ENCODE results near the gene SRP9. TPM values are rescaled to one million over a fixed set of nuclear protein-coding genes. Genes with fewer than 3 reads are reported as not detected.
"Not testable (repeated sequence)": the region's sequence is repeated elsewhere in the genome, so short reads cannot be mapped to it uniquely, and the experiment has no call there.

Gene SRP9
- total RNA-seq, 1 experiment from 2014 or later, result 306 TPM

DNA sequence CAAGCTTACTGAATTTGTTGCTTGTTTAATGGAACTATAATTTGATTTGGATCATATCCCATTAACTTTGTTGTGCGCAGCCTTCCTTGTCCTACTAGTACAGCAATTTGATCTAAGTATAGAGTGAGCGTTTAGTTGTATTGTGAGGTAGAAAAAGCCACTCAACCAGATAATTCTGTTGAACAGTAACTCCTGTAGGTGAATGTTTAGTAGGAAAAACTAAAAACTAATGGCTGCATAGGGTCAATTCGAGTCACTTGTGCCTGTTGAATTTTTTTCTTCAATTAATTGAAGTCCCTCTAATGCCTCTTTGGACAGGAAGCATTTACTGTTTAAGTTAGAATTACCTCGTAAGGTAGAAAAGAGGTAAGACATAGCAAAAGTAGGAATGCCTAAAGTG is 17.3 kb downstream of the SRP9 start:
- Histone ChIP-seq H3K9ac (ENCODE audit: low read length) (no peak overlapping the region), H4K20me1 (ENCODE audit: low read length) (no peaks in the 10 kb centered on the region), H2AFZ (ENCODE audit: low read length) (no peak overlapping the region), H3K9me3 (ENCODE audit: low read length) (no peaks in the 10 kb centered on the region), H3K4me3 (ENCODE audit: low read length) (no peak overlapping the region), H3K4me1 (ENCODE audit: insufficient read depth, low read length) (no peaks in the 10 kb centered on the region), H3K27me3 (ENCODE audit: low read length) (no peaks in the 10 kb centered on the region), H3K4me2 (ENCODE audit: low read length) (no peak overlapping the region), H3F3A (ENCODE audit: low read length, unreplicated experiment) (peaks cover 5% of the 10 kb centered on the region), H3K9me2 (replicated peaks; ENCODE audit: low read length) (no peaks in the 10 kb centered on the region), H3K36me3 (ENCODE audit: low read depth, low read length) (peaks cover 12% of the 10 kb centered on the region), H3K27ac (ENCODE audit: low read length) (no peak overlapping the region), H3K79me2 (ENCODE audit: low read length) (0 out of 2 replicates have a peak, but pooled peaks cover 3% of the 10 kb centered on the region)
- intact Hi-C loops (cut with micrococcal nuclease), result no loop called here
- CTCF ChIA-PET, result no interaction called here
- no peak for ATAC-seq
- POLR2A ChIA-PET (ENCODE audit: unreplicated experiment), result no interaction called here
- DNase-seq, result no peak
- TF ChIP-seq EZH2phosphoT487 (IDR thresholded peaks at IDR 0.05; ENCODE audit: borderline replicate concordance, low read length), result no peak
- no peak for TF ChIP-seq EZH2 (IDR thresholded peaks at IDR 0.05; ENCODE audit: low read length, unreplicated experiment)
- TF ChIP-seq, protein P1, sequence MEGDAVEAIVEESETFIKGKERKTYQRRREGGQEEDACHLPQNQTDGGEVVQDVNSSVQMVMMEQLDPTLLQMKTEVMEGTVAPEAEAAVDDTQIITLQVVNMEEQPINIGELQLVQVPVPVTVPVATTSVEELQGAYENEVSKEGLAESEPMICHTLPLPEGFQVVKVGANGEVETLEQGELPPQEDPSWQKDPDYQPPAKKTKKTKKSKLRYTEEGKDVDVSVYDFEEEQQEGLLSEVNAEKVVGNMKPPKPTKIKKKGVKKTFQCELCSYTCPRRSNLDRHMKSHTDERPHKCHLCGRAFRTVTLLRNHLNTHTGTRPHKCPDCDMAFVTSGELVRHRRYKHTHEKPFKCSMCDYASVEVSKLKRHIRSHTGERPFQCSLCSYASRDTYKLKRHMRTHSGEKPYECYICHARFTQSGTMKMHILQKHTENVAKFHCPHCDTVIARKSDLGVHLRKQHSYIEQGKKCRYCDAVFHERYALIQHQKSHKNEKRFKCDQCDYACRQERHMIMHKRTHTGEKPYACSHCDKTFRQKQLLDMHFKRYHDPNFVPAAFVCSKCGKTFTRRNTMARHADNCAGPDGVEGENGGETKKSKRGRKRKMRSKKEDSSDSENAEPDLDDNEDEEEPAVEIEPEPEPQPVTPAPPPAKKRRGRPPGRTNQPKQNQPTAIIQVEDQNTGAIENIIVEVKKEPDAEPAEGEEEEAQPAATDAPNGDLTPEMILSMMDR (conservative IDR thresholded peaks at IDR 0.05; ENCODE audit: low read depth, low read length), result no peak
- BruUV-seq (replicated peaks), result no TSS peak

GRCh38 chr1:225796097-225796496 is 18.5 kb downstream of the SRP9 start:
- H3K4me3 ChIP-seq (ENCODE audit: low read length); BruUV-seq (replicated peaks); CTCF ChIA-PET; H3K27me3 ChIP-seq (ENCODE audit: low read length); H3K9ac ChIP-seq (ENCODE audit: low read length); ATAC-seq; H3K36me3 ChIP-seq (ENCODE audit: low read depth, low read length); intact Hi-C loops (cut with micrococcal nuclease); H3K79me2 ChIP-seq (ENCODE audit: low read length); H3K4me1 ChIP-seq (ENCODE audit: insufficient read depth, low read length); H4K20me1 ChIP-seq (ENCODE audit: low read length); POLR2A ChIA-PET (ENCODE audit: unreplicated experiment); H3K27ac ChIP-seq (ENCODE audit: low read length); H2AFZ ChIP-seq (ENCODE audit: low read length); H3K9me3 ChIP-seq (ENCODE audit: low read length); H3F3A ChIP-seq (ENCODE audit: low read length, unreplicated experiment); H3K4me2 ChIP-seq (ENCODE audit: low read length); H3K9me2 ChIP-seq (replicated peaks; ENCODE audit: low read length); DNase-seq: not testable (repeated sequence)

- H3K4me3 ChIP-seq (ENCODE audit: low read length); H3K9ac ChIP-seq (ENCODE audit: low read length); H2AFZ ChIP-seq (ENCODE audit: low read length); H3K36me3 ChIP-seq (ENCODE audit: low read depth, low read length); BruUV-seq (replicated peaks); ATAC-seq; H3K4me1 ChIP-seq (ENCODE audit: insufficient read depth, low read length); CTCF ChIA-PET; H3K27ac ChIP-seq (ENCODE audit: low read length); DNase-seq; POLR2A ChIA-PET (ENCODE audit: unreplicated experiment); H3F3A ChIP-seq (ENCODE audit: low read length, unreplicated experiment); H3K9me3 ChIP-seq (ENCODE audit: low read length); H4K20me1 ChIP-seq (ENCODE audit: low read length); H3K79me2 ChIP-seq (ENCODE audit: low read length); H3K4me2 ChIP-seq (ENCODE audit: low read length); H3K27me3 ChIP-seq (ENCODE audit: low read length); intact Hi-C loops (cut with micrococcal nuclease); H3K9me2 ChIP-seq (replicated peaks; ENCODE audit: low read length): not testable (repeated sequence)
These were observed 23.5 kb downstream of the SRP9 start for GRCh38 chr1:225801146-225801545.

DNA sequence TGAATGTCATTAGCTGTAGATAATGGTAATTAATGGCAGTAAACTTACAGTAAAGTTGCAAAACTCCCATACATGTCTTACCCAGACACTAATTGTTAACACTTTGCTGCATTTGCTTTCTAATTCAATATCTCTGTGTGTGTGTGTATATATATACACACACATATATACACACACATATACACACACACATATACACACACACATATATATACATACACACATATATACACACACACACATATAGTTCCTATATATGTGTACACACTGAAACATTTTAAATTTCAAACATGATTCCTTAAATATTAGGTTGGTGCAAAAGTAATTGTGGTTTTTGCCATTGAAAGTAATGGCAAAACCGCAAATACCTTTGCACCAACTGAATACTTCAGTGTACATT is 28.6 kb downstream of the SRP9 start:
- POLR2A ChIA-PET (ENCODE audit: unreplicated experiment), result interaction anchor here (0.6 kb wide), 1 partner anchor 32 kb away, joined by 7 read pairs; no protein-coding TSS in a partner anchor
- ATAC-seq, result no peak
- H3K27me3 ChIP-seq (ENCODE audit: low read length), result no peaks in the 10 kb centered on the region
- no peak for DNase-seq
- intact Hi-C loops (cut with micrococcal nuclease), result no loop called here
- no peak for TF ChIP-seq EZH2phosphoT487 (IDR thresholded peaks at IDR 0.05; ENCODE audit: borderline replicate concordance, low read length)
- TF ChIP-seq, protein P1 (conservative IDR thresholded peaks at IDR 0.05; ENCODE audit: low read depth, low read length), result no peak
- no peak for TF ChIP-seq EZH2 (IDR thresholded peaks at IDR 0.05; ENCODE audit: low read length, unreplicated experiment)
- no peaks in the 10 kb centered on the region for H4K20me1 ChIP-seq (ENCODE audit: low read length)
- no TSS peak for BruUV-seq (replicated peaks)
- H3K4me1 ChIP-seq (ENCODE audit: insufficient read depth, low read length), result peaks cover 5% of the 10 kb centered on the region
- H3K9ac ChIP-seq (ENCODE audit: low read length), result no peak overlapping the region
- H3K9me2 ChIP-seq (replicated peaks; ENCODE audit: low read length), result no peaks in the 10 kb centered on the region
- no peak overlapping the region for H2AFZ ChIP-seq (ENCODE audit: low read length)
- H3F3A ChIP-seq (ENCODE audit: low read length, unreplicated experiment), result no peaks in the 10 kb centered on the region
- H3K4me3 ChIP-seq (ENCODE audit: low read length), result no peak overlapping the region
- H3K36me3 ChIP-seq (ENCODE audit: low read depth, low read length), result no peaks in the 10 kb centered on the region
- peaks cover 6% of the 10 kb centered on the region for H3K79me2 ChIP-seq (ENCODE audit: low read length)
- H3K9me3 ChIP-seq (ENCODE audit: low read length), result no peaks in the 10 kb centered on the region
- no peak overlapping the region for H3K27ac ChIP-seq (ENCODE audit: low read length)
- CTCF ChIA-PET, result no interaction called here
- H3K4me2 ChIP-seq (ENCODE audit: low read length), result no peak overlapping the region

- H3K4me1 ChIP-seq (ENCODE audit: insufficient read depth, low read length), result peaks cover 10% of the 10 kb centered on the region
- H3K9ac ChIP-seq (ENCODE audit: low read length); BruUV-seq (replicated peaks); H3K36me3 ChIP-seq (ENCODE audit: low read depth, low read length); intact Hi-C loops (cut with micrococcal nuclease); H2AFZ ChIP-seq (ENCODE audit: low read length); H3K9me3 ChIP-seq (ENCODE audit: low read length); CTCF ChIA-PET; H3K27ac ChIP-seq (ENCODE audit: low read length); DNase-seq; H4K20me1 ChIP-seq (ENCODE audit: low read length); ATAC-seq; H3K9me2 ChIP-seq (replicated peaks; ENCODE audit: low read length); H3K4me2 ChIP-seq (ENCODE audit: low read length); H3F3A ChIP-seq (ENCODE audit: low read length, unreplicated experiment); H3K4me3 ChIP-seq (ENCODE audit: low read length); H3K27me3 ChIP-seq (ENCODE audit: low read length): not testable (repeated sequence)
- POLR2A ChIA-PET (ENCODE audit: unreplicated experiment), result interaction anchor here (0.6 kb wide), 1 partner anchor 32 kb away, joined by 7 read pairs; no protein-coding TSS in a partner anchor
- H3K79me2 ChIP-seq (ENCODE audit: low read length), result peaks cover 11% of the 10 kb centered on the region
These were observed 29.1 kb downstream of the SRP9 start for GRCh38 chr1:225806736-225807135.
